ENCODE data around the gene FRYL. TPM values are rescaled to one million over a fixed set of nuclear protein-coding genes. Genes with fewer than 3 reads are reported as not detected.
A peak's percentile ranks its signal among the peaks of the same experiment; 100 is the strongest.

FRYL gene
- total and polyA plus RNA-seq, 11 donors: 12.3 to 61.3 (median 34.4) TPM

DNA sequence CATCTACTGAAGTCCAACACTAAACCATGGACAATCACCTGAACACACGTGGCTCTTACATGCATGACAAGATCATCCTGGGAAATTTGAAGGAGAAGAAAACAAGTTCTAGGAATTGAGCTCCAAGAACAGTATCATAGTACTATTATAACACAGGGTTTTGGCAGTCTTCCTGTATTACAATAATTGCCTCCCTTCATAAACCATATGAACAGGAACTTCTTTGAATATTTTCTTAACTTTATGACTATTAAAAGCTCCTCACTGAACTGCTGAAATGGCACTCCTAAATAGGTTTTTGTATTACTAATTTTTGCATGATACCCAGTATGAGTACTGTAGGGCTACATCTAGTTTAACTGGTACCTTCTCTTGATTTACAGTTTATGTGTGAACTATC, 160.0 kb downstream of the FRYL start:
- no peak for ATAC-seq
- H3K4me3 ChIP-seq: no peak overlapping the region
- no peaks in the 10 kb centered on the region for H3K27me3 ChIP-seq
- intact Hi-C loops (cut with DNase I): no loop called here
- no peak for TF ChIP-seq POLR2A (IDR thresholded peaks at IDR 0.05)
- TF ChIP-seq, protein P1, sequence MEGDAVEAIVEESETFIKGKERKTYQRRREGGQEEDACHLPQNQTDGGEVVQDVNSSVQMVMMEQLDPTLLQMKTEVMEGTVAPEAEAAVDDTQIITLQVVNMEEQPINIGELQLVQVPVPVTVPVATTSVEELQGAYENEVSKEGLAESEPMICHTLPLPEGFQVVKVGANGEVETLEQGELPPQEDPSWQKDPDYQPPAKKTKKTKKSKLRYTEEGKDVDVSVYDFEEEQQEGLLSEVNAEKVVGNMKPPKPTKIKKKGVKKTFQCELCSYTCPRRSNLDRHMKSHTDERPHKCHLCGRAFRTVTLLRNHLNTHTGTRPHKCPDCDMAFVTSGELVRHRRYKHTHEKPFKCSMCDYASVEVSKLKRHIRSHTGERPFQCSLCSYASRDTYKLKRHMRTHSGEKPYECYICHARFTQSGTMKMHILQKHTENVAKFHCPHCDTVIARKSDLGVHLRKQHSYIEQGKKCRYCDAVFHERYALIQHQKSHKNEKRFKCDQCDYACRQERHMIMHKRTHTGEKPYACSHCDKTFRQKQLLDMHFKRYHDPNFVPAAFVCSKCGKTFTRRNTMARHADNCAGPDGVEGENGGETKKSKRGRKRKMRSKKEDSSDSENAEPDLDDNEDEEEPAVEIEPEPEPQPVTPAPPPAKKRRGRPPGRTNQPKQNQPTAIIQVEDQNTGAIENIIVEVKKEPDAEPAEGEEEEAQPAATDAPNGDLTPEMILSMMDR (IDR thresholded peaks at IDR 0.05): no peak
- peaks cover 0 to 53% (median 33%) of the 10 kb centered on the region in 9 donors for H3K36me3 ChIP-seq
- no peak for DNase-seq
- H3K4me1 ChIP-seq: peaks cover 0 to 34% (median 11%) of the 10 kb centered on the region in 12 donors
- WGBS, 4 donors: 23 to 38% (median 31%) methylated on average over 1 of the region's 1 CpG
- H3K27ac ChIP-seq: no peak overlapping the region
- H3K9me3 ChIP-seq: no peaks in the 10 kb centered on the region

DNA sequence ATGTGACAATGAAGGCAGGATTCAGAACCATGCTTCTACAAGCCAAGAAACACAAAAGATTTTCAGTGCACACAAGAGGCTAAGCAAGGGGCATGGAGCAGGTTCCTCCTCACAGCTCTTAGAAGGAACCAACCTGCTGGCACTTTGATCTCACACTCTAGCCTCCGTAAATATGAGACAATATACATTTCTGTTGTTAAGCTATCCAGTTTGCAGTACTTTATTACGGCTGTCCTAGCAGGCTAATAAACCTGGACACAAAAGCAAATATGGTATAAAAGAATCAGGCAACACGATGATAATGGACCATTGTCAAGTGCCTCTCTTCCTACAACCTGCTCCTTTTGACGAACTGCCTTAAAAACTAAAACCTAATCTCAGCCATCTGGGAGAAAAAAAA, 175.6 kb downstream of the FRYL start:
- WGBS, 4 donors: 90 to 95% (median 92%) methylated on average over 4 of the region's 4 CpGs

GRCh38 chr4:48604041-48604440, 176.0 kb downstream of the FRYL start:
- peaks cover 0 to 48% (median 34%) of the 10 kb centered on the region in 9 donors for H3K36me3 ChIP-seq

More for the DNA sequence above, 175.6 kb downstream of the FRYL start:
- H3K4me1 ChIP-seq: peaks cover 0 to 17% (median 0%) of the 10 kb centered on the region in 12 donors
- no peak for DNase-seq
- no peaks in the 10 kb centered on the region for H3K9me3 ChIP-seq
- no peak overlapping the region for H3K4me3 ChIP-seq
- ATAC-seq: no peak
- no peak overlapping the region for H3K27ac ChIP-seq
- TF ChIP-seq POLR2A (IDR thresholded peaks at IDR 0.05): no peak
- TF ChIP-seq, protein P1 (IDR thresholded peaks at IDR 0.05): no peak
- peaks cover 0 to 49% (median 32%) of the 10 kb centered on the region in 9 donors for H3K36me3 ChIP-seq
- H3K27me3 ChIP-seq: no peaks in the 10 kb centered on the region
- intact Hi-C loops (cut with DNase I): loop anchor here in 2 of 10 donors (5.0 kb wide), 3 partner anchors 33 to 228 kb away; partner anchors contain the start of gene OCIAD1 (in 1 of the 2)

DNA sequence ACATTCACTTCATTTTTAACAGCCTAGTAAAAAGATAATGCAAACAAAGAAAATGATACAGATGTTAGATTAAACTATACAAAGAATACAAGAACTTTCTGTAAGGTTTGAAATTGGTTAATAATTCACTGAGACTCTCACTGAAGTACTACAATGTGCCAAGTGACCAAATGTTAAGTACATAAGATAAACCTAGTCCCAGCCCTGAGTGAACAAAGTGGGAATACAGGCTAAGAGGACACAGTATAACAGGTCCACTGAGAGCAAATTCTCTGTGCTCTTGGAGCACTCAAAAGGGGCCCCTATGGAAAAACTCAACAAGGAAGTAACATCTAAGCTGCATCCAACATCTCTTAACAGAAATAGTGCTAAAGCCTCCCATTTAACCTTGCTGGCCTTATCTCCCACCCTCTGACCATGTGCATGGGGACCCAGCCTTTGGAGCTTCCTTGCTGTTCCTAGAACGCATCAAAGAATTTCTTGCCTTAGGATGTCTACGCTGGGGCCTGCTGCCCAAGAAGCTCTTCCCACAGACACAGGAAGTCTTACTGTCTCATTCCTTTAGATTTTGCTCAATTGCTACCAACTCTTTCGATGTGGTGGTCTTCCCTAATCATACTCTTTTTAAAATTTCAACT, 176.6 kb downstream of the FRYL start:
- ATAC-seq (peak in 3 of 4 donors; percentile 51 to 70 (median 59)), DNase-seq (no peak)
- no peak overlapping the region for H3K27ac ChIP-seq
- H3K4me3 ChIP-seq: no peak overlapping the region
- 91 to 97% (median 94%) methylated on average over 3 of the region's 3 CpGs for WGBS, 4 donors
- H3K9me3 ChIP-seq: no peaks in the 10 kb centered on the region
- intact Hi-C loops (cut with DNase I): loop anchor here in 2 of 10 donors (5.0 kb wide), 3 partner anchors 34 to 229 kb away; partner anchors contain the start of gene OCIAD1 (in 1 of the 2)
- TF ChIP-seq, protein P1 (IDR thresholded peaks at IDR 0.05): no peak
- no peak for TF ChIP-seq POLR2A (IDR thresholded peaks at IDR 0.05)
- H3K36me3 ChIP-seq: peaks cover 0 to 48% (median 31%) of the 10 kb centered on the region in 9 donors
- H3K27me3 ChIP-seq: no peaks in the 10 kb centered on the region
- peaks cover 0 to 17% (median 0%) of the 10 kb centered on the region in 12 donors for H3K4me1 ChIP-seq

More at GRCh38 chr4:48604041-48604440, 176.0 kb downstream of the FRYL start:
- H3K9me3 ChIP-seq: no peaks in the 10 kb centered on the region
- ATAC-seq (no peak), DNase-seq (no peak)
- no peaks in the 10 kb centered on the region for H3K27me3 ChIP-seq
- H3K4me3 ChIP-seq: no peak overlapping the region
- peaks cover 0 to 17% (median 0%) of the 10 kb centered on the region in 12 donors for H3K4me1 ChIP-seq
- 84 to 98% (median 91%) methylated on average over 1 of the region's 1 CpG for WGBS, 4 donors
- intact Hi-C loops (cut with DNase I): loop anchor here in 2 of 10 donors (5.0 kb wide), 3 partner anchors 33 to 228 kb away; partner anchors contain the start of gene OCIAD1 (in 1 of the 2)
- TF ChIP-seq POLR2A (IDR thresholded peaks at IDR 0.05): no peak
- TF ChIP-seq, protein P1 (IDR thresholded peaks at IDR 0.05): no peak
- H3K27ac ChIP-seq: no peak overlapping the region
